ENCODE measurements around the gene RNASE9. TPM values are rescaled to one million over a fixed set of nuclear protein-coding genes. Genes with fewer than 3 reads are reported as not detected.
A peak's percentile ranks its signal among the peaks of the same experiment; 100 is the strongest.

The RNASE9 gene
- total and polyA plus RNA-seq, 9 of the 15 experiments (the other 6 are each of a cell fraction or from before 2014, with no cell fraction given), result not detected

- peak in 1 of 2 experiments; percentile 26; a peak in 2 of 4 replicates for TF ChIP-seq RAD21 (CRISPR knock-in tag; conservative IDR thresholded peaks at IDR 0.05 in 1 of 2, IDR thresholded peaks at IDR 0.05 in 1 of 2)
- 0 out of 2 replicates have a peak, but pooled peaks have one; percentile 37 for TF ChIP-seq ARID3A (IDR thresholded peaks at IDR 0.05; ENCODE audit: borderline replicate concordance, low read depth, low read length)
- TF ChIP-seq BCL6 (CRISPR knock-in tag; IDR thresholded peaks at IDR 0.05), result no peak
- TF ChIP-seq ZNF592 (IDR thresholded peaks at IDR 0.05), result peak; percentile 49
- no peak for TF ChIP-seq ZNF280A (IDR thresholded peaks at IDR 0.05; ENCODE audit: low read depth, partially characterized antibody)
- TF ChIP-seq ADNP (tag; IDR thresholded peaks at IDR 0.05), result peak; percentile 83
- peak; percentile 21 for TF ChIP-seq BCOR (IDR thresholded peaks at IDR 0.05)
- peak; percentile 81 for TF ChIP-seq BRD4 (IDR thresholded peaks at IDR 0.05)
- TF ChIP-seq CBFA2T3 (IDR thresholded peaks at IDR 0.05), result no peak
- TF ChIP-seq ZNF263 (CRISPR knock-in tag; IDR thresholded peaks at IDR 0.05; ENCODE audit: borderline replicate concordance), result peak; percentile 49
- TF ChIP-seq AFF4 (CRISPR knock-in tag; IDR thresholded peaks at IDR 0.05), result no peak
- 0 out of 2 replicates have a peak, but pooled peaks have one; percentile 4 for TF ChIP-seq CREM (IDR thresholded peaks at IDR 0.05; ENCODE audit: low read depth)
- TF ChIP-seq NFIC (IDR thresholded peaks at IDR 0.05), result peak; percentile 71
- TF ChIP-seq EP400 (IDR thresholded peaks at IDR 0.05), result no peak
Observed at GRCh38 chr14:20610002-20610765, 49.3 kb upstream of the RNASE9 start (continued).
